ENCODE results near the gene PPP2R2B.

The PPP2R2B gene

GRCh38 chr5:146832985-146833732, 45.4 kb downstream of the PPP2R2B start:
- Histone ChIP-seq H3K4me3 (ENCODE audit: low read length in 2 of 2) (no peak overlapping the region), H3K9me3 (ENCODE audit: control insufficient read depth in 2 of 2, low read length in 2 of 2) (no peaks in the 10 kb centered on the region), H3K9ac (ENCODE audit: low read depth in 1 of 2, low read length in 2 of 2) (no peak overlapping the region), H3K4me1 (ENCODE audit: control insufficient read depth in 2 of 2, insufficient read depth in 2 of 2, low read length in 2 of 2) (no peaks in the 10 kb centered on the region), H3K36me3 (ENCODE audit: control insufficient read depth in 2 of 2, insufficient read depth in 2 of 2, low read length in 2 of 2) (no peaks in the 10 kb centered on the region), H3K27ac (ENCODE audit: low read depth in 2 of 2, low read length in 2 of 2) (no peak overlapping the region), H3K27me3 (ENCODE audit: control insufficient read depth in 2 of 2, insufficient read depth in 2 of 2, low read length in 2 of 2) (no peaks in the 10 kb centered on the region)

- H3K27ac ChIP-seq (ENCODE audit: low read depth in 2 of 2, low read length in 2 of 2), result no peak overlapping the region
- no peaks in the 10 kb centered on the region for H3K36me3 ChIP-seq (ENCODE audit: control insufficient read depth in 2 of 2, insufficient read depth in 2 of 2, low read length in 2 of 2)
- H3K4me3 ChIP-seq (ENCODE audit: low read length in 2 of 2), result no peak overlapping the region
- no peaks in the 10 kb centered on the region for H3K9me3 ChIP-seq (ENCODE audit: control insufficient read depth in 2 of 2, low read length in 2 of 2)
- no peak overlapping the region for H3K9ac ChIP-seq (ENCODE audit: low read depth in 1 of 2, low read length in 2 of 2)
- no peaks in the 10 kb centered on the region for H3K4me1 ChIP-seq (ENCODE audit: control insufficient read depth in 2 of 2, insufficient read depth in 2 of 2, low read length in 2 of 2)
- H3K27me3 ChIP-seq (ENCODE audit: control insufficient read depth in 2 of 2, insufficient read depth in 2 of 2, low read length in 2 of 2), result no peaks in the 10 kb centered on the region
These were observed 50.2 kb downstream of the PPP2R2B start for GRCh38 chr5:146828385-146828784.

GRCh38 chr5:146827901-146828300, 50.7 kb downstream of the PPP2R2B start:
- no peak overlapping the region for H3K9ac ChIP-seq (ENCODE audit: low read depth in 1 of 2, low read length in 2 of 2)
- H3K4me1 ChIP-seq (ENCODE audit: control insufficient read depth in 2 of 2, insufficient read depth in 2 of 2, low read length in 2 of 2), result no peaks in the 10 kb centered on the region
- H3K4me3 ChIP-seq (ENCODE audit: low read length in 2 of 2), result no peak overlapping the region
- H3K27me3 ChIP-seq (ENCODE audit: control insufficient read depth in 2 of 2, insufficient read depth in 2 of 2, low read length in 2 of 2), result no peaks in the 10 kb centered on the region
- no peaks in the 10 kb centered on the region for H3K9me3 ChIP-seq (ENCODE audit: control insufficient read depth in 2 of 2, low read length in 2 of 2)
- H3K36me3 ChIP-seq (ENCODE audit: control insufficient read depth in 2 of 2, insufficient read depth in 2 of 2, low read length in 2 of 2), result no peaks in the 10 kb centered on the region
- no peak overlapping the region for H3K27ac ChIP-seq (ENCODE audit: low read depth in 2 of 2, low read length in 2 of 2)

GRCh38 chr5:146825033-146825432, 53.5 kb downstream of the PPP2R2B start:
- H3K9me3 ChIP-seq (ENCODE audit: control insufficient read depth in 2 of 2, low read length in 2 of 2), result no peaks in the 10 kb centered on the region
- H3K27me3 ChIP-seq (ENCODE audit: control insufficient read depth in 2 of 2, insufficient read depth in 2 of 2, low read length in 2 of 2), result no peaks in the 10 kb centered on the region
- no peak overlapping the region for H3K4me3 ChIP-seq (ENCODE audit: low read length in 2 of 2)
- H3K36me3 ChIP-seq (ENCODE audit: control insufficient read depth in 2 of 2, insufficient read depth in 2 of 2, low read length in 2 of 2), result no peaks in the 10 kb centered on the region
- no peak overlapping the region for H3K27ac ChIP-seq (ENCODE audit: low read depth in 2 of 2, low read length in 2 of 2)
- no peak overlapping the region for H3K9ac ChIP-seq (ENCODE audit: low read depth in 1 of 2, low read length in 2 of 2)
- H3K4me1 ChIP-seq (ENCODE audit: control insufficient read depth in 2 of 2, insufficient read depth in 2 of 2, low read length in 2 of 2), result no peaks in the 10 kb centered on the region

- Histone ChIP-seq H3K4me1 (ENCODE audit: control insufficient read depth in 2 of 2, insufficient read depth in 2 of 2, low read length in 2 of 2) (no peaks in the 10 kb centered on the region), H3K4me3 (ENCODE audit: low read length in 2 of 2) (no peak overlapping the region), H3K27ac (ENCODE audit: low read depth in 2 of 2, low read length in 2 of 2) (no peak overlapping the region), H3K9ac (ENCODE audit: low read depth in 1 of 2, low read length in 2 of 2) (no peak overlapping the region), H3K27me3 (ENCODE audit: control insufficient read depth in 2 of 2, insufficient read depth in 2 of 2, low read length in 2 of 2) (no peaks in the 10 kb centered on the region), H3K9me3 (ENCODE audit: control insufficient read depth in 2 of 2, low read length in 2 of 2) (no peaks in the 10 kb centered on the region), H3K36me3 (ENCODE audit: control insufficient read depth in 2 of 2, insufficient read depth in 2 of 2, low read length in 2 of 2) (no peaks in the 10 kb centered on the region)
These were observed 56.8 kb downstream of the PPP2R2B start for GRCh38 chr5:146821732-146822131.

GRCh38 chr5:146820987-146821386, 57.6 kb downstream of the PPP2R2B start:
- Histone ChIP-seq H3K9me3 (ENCODE audit: control insufficient read depth in 2 of 2, low read length in 2 of 2) (no peaks in the 10 kb centered on the region), H3K27ac (ENCODE audit: low read depth in 2 of 2, low read length in 2 of 2) (no peak overlapping the region), H3K27me3 (ENCODE audit: control insufficient read depth in 2 of 2, insufficient read depth in 2 of 2, low read length in 2 of 2) (no peaks in the 10 kb centered on the region), H3K9ac (ENCODE audit: low read depth in 1 of 2, low read length in 2 of 2) (no peak overlapping the region), H3K36me3 (ENCODE audit: control insufficient read depth in 2 of 2, insufficient read depth in 2 of 2, low read length in 2 of 2) (no peaks in the 10 kb centered on the region), H3K4me3 (ENCODE audit: low read length in 2 of 2) (no peak overlapping the region), H3K4me1 (ENCODE audit: control insufficient read depth in 2 of 2, insufficient read depth in 2 of 2, low read length in 2 of 2) (no peaks in the 10 kb centered on the region)

GRCh38 chr5:146818822-146819221, 59.7 kb downstream of the PPP2R2B start:
- no peaks in the 10 kb centered on the region for H3K4me1 ChIP-seq (ENCODE audit: control insufficient read depth in 2 of 2, insufficient read depth in 2 of 2, low read length in 2 of 2)
- H3K9me3 ChIP-seq (ENCODE audit: control insufficient read depth in 2 of 2, low read length in 2 of 2), result no peaks in the 10 kb centered on the region
- no peak overlapping the region for H3K4me3 ChIP-seq (ENCODE audit: low read length in 2 of 2)
- H3K27me3 ChIP-seq (ENCODE audit: control insufficient read depth in 2 of 2, insufficient read depth in 2 of 2, low read length in 2 of 2), result no peaks in the 10 kb centered on the region
- no peaks in the 10 kb centered on the region for H3K36me3 ChIP-seq (ENCODE audit: control insufficient read depth in 2 of 2, insufficient read depth in 2 of 2, low read length in 2 of 2)
- no peak overlapping the region for H3K9ac ChIP-seq (ENCODE audit: low read depth in 1 of 2, low read length in 2 of 2)
- H3K27ac ChIP-seq (ENCODE audit: low read depth in 2 of 2, low read length in 2 of 2), result no peak overlapping the region

GRCh38 chr5:146817973-146818372, 60.6 kb downstream of the PPP2R2B start:
- Histone ChIP-seq H3K9ac (ENCODE audit: low read depth in 1 of 2, low read length in 2 of 2) (no peak overlapping the region), H3K36me3 (ENCODE audit: control insufficient read depth in 2 of 2, insufficient read depth in 2 of 2, low read length in 2 of 2) (no peaks in the 10 kb centered on the region), H3K9me3 (ENCODE audit: control insufficient read depth in 2 of 2, low read length in 2 of 2) (no peaks in the 10 kb centered on the region), H3K4me3 (ENCODE audit: low read length in 2 of 2) (no peak overlapping the region), H3K27ac (ENCODE audit: low read depth in 2 of 2, low read length in 2 of 2) (no peak overlapping the region), H3K4me1 (ENCODE audit: control insufficient read depth in 2 of 2, insufficient read depth in 2 of 2, low read length in 2 of 2) (no peaks in the 10 kb centered on the region), H3K27me3 (ENCODE audit: control insufficient read depth in 2 of 2, insufficient read depth in 2 of 2, low read length in 2 of 2) (no peaks in the 10 kb centered on the region)

GRCh38 chr5:146816775-146817387, 61.7 kb downstream of the PPP2R2B start:
- H3K27me3 ChIP-seq (ENCODE audit: control insufficient read depth in 2 of 2, insufficient read depth in 2 of 2, low read length in 2 of 2), result no peaks in the 10 kb centered on the region
- no peaks in the 10 kb centered on the region for H3K4me1 ChIP-seq (ENCODE audit: control insufficient read depth in 2 of 2, insufficient read depth in 2 of 2, low read length in 2 of 2)
- no peak overlapping the region for H3K27ac ChIP-seq (ENCODE audit: low read depth in 2 of 2, low read length in 2 of 2)
- H3K9me3 ChIP-seq (ENCODE audit: control insufficient read depth in 2 of 2, low read length in 2 of 2), result no peaks in the 10 kb centered on the region
- no peak overlapping the region for H3K9ac ChIP-seq (ENCODE audit: low read depth in 1 of 2, low read length in 2 of 2)
- no peaks in the 10 kb centered on the region for H3K36me3 ChIP-seq (ENCODE audit: control insufficient read depth in 2 of 2, insufficient read depth in 2 of 2, low read length in 2 of 2)
- H3K4me3 ChIP-seq (ENCODE audit: low read length in 2 of 2), result no peak overlapping the region

GRCh38 chr5:146815411-146815810, 63.1 kb downstream of the PPP2R2B start:
- Histone ChIP-seq H3K4me3 (ENCODE audit: low read length in 2 of 2) (no peak overlapping the region), H3K27me3 (ENCODE audit: control insufficient read depth in 2 of 2, insufficient read depth in 2 of 2, low read length in 2 of 2) (no peaks in the 10 kb centered on the region)

More at GRCh38 chr5:146815411-146815810, 63.1 kb downstream of the PPP2R2B start:
- H3K9me3 ChIP-seq (ENCODE audit: control insufficient read depth in 2 of 2, low read length in 2 of 2), result no peaks in the 10 kb centered on the region
- no peak overlapping the region for H3K9ac ChIP-seq (ENCODE audit: low read depth in 1 of 2, low read length in 2 of 2)
- H3K27ac ChIP-seq (ENCODE audit: low read depth in 2 of 2, low read length in 2 of 2), result no peak overlapping the region
- no peaks in the 10 kb centered on the region for H3K36me3 ChIP-seq (ENCODE audit: control insufficient read depth in 2 of 2, insufficient read depth in 2 of 2, low read length in 2 of 2)
- no peaks in the 10 kb centered on the region for H3K4me1 ChIP-seq (ENCODE audit: control insufficient read depth in 2 of 2, insufficient read depth in 2 of 2, low read length in 2 of 2)

Measured in mucosa of rectum (tissue), 2 donors.